NT2/D1 (cell line): ENCODE data around the gene HPCAL1.

ENCODE experiments used
- SUZ12 ChIP-seq: IDR thresholded peaks from 2 replicates; pipeline ENCODE4 v1.6.1; 2011; ENCODE audit not compliant: insufficient read length, insufficient read depth; ENCODE audit errors: extremely low read depth
- YY1 ChIP-seq: IDR thresholded peaks from 2 replicates; pipeline ENCODE4 v1.6.1; 2011; ENCODE audit not compliant: insufficient read length, insufficient read depth
- ZNF274 ChIP-seq: IDR thresholded peaks from 2 replicates; pipeline ENCODE4 v1.6.1; 2011; ENCODE audit warnings: mild to moderate bottlenecking, low read depth, low read length

- TF ChIP-seq ZNF274 (no peak), YY1 (no peak), SUZ12 (no peak)
Measured at GRCh38 chr2:10335046-10335840, 32.5 kb downstream of the HPCAL1 start.
